GM12878 (cell line): ENCODE results near the gene WDHD1. TPM values are rescaled to one million over a fixed set of nuclear protein-coding genes. Genes with fewer than 3 reads are reported as not detected.

Experiments used
- ATAC-seq: fragments of 200-7000 bp; cut with Tn5 transposase; 3 replicates; pipeline ENCODE4 v1.9.1; 2020; ENCODE audit warnings: mild to moderate bottlenecking, moderate library complexity
- BruUV-seq: library from RNA; stranded (reverse); fragments of 400-500 nt; replicated peaks from 2 replicates; lab custom pipeline; 2021; lab: Mats Ljungman, UMichigan
- CTCF ChIA-PET: fragments of 300-600 bp; sonication (Branson Sonifier 250); formaldehyde crosslinking; extraction: SDS; loops from one replicate; lab custom pipeline; 2021; ENCODE audit warnings: inconsistent platforms; lab: Yijun Ruan, JAX
- POLR2A ChIA-PET: fragments of 350-600 bp; formaldehyde crosslinking; extraction: SDS; loops from one replicate; lab custom pipeline; 2021; ENCODE audit warnings: inconsistent platforms; lab: Charles Lee
- RAD21 ChIA-PET: fragments of 300-600 bp; sonication (Branson Sonifier 250); formaldehyde crosslinking; loops from one replicate; lab custom pipeline; 2023; ENCODE audit warnings: antibody characterized with exemption; ENCODE audit not compliant: unreplicated experiment; lab: Charles Lee
- SMC1A ChIA-PET: fragments of 300-600 bp; sonication (Branson Sonifier 250); formaldehyde crosslinking; loops from one replicate; lab custom pipeline; 2023; ENCODE audit not compliant: unreplicated experiment, uncharacterized antibody; lab: Charles Lee
- DNase-seq: peaks from one replicate; pipeline ENCODE4 v3.0.0-alpha.2; 2011; ENCODE audit warnings: low read depth, low spot score
- FAIRE-seq: peaks from 3 replicates; lab custom pipeline; 2011; peaks lifted over from hg19 to GRCh38; lab: Jason Lieb, UNC
- H2AFZ ChIP-seq: 2 replicates; pipeline ENCODE4 v1.6.0; 2011; ENCODE audit warnings: low read depth, low read length, control low read depth; ENCODE audit not compliant: control insufficient read depth
- H3K27ac ChIP-seq: 2 replicates; pipeline ENCODE4 v1.5.1; 2011; ENCODE audit warnings: control low read depth; ENCODE audit not compliant: control insufficient read depth, insufficient read depth
- H3K27me3 ChIP-seq, 2 experiments: replicated peaks in 1 of 2; 2 replicates each; pipeline versions ENCODE4 v1.6.0 to v1.6.1; 2011; ENCODE audit warnings: low read length in 1 of 2; ENCODE audit not compliant: control insufficient read depth in 2 of 2, insufficient read depth in 2 of 2
- H3K36me3 ChIP-seq, 2 experiments: 2 replicates each; pipeline ENCODE4 v1.5.1; 2011; ENCODE audit warnings: low read length in 1 of 2; ENCODE audit not compliant: control insufficient read depth in 2 of 2, insufficient read depth in 2 of 2
- H3K4me1 ChIP-seq: 2 replicates; pipeline ENCODE4 v1.6.1; 2011; ENCODE audit warnings: mild to moderate bottlenecking, low read length, moderate library complexity, mixed read lengths; ENCODE audit not compliant: control insufficient read depth, insufficient read depth
- H3K4me2 ChIP-seq: 2 replicates; pipeline ENCODE4 v1.6.0; 2011; ENCODE audit warnings: control low read depth; ENCODE audit not compliant: control insufficient read depth, insufficient read depth
- H3K4me3 ChIP-seq: fragments of 200-600 bp; sonication (generic); 2 replicates; pipeline ENCODE4 v1.5.1; 2016
- H3K79me2 ChIP-seq: 2 replicates; pipeline ENCODE4 v1.6.0; 2011; ENCODE audit warnings: low read length; ENCODE audit not compliant: control insufficient read depth, insufficient read depth
- H3K9ac ChIP-seq: 2 replicates; pipeline ENCODE4 v1.8.0; 2011; ENCODE audit warnings: low read length, control low read depth, mixed read lengths; ENCODE audit not compliant: control insufficient read depth, insufficient read depth
- H3K9me3 ChIP-seq: replicated peaks from 3 replicates; pipeline ENCODE4 v1.5.1; 2011; ENCODE audit warnings: mild to moderate bottlenecking, low read length; ENCODE audit not compliant: control insufficient read depth, insufficient read depth
- H4K20me1 ChIP-seq: 2 replicates; pipeline ENCODE4 v1.6.0; 2011; ENCODE audit not compliant: control insufficient read depth, insufficient read depth
- MTA2 ChIP-seq: fragments of 450-650 bp; IDR thresholded peaks from 2 replicates; pipeline ENCODE4 v1.6.1; 2016; ENCODE audit warnings: low read depth, mild to moderate bottlenecking, moderate library complexity
- NFIC ChIP-seq: IDR thresholded peaks from 2 replicates; pipeline ENCODE4 v1.6.1; 2012; ENCODE audit warnings: low read depth, mild to moderate bottlenecking, inconsistent platforms, low read length, moderate library complexity
- NFXL1 ChIP-seq: fragments of 450-650 bp; IDR thresholded peaks from 2 replicates; pipeline ENCODE4 v1.6.1; 2017; ENCODE audit warnings: antibody characterized with exemption, mild to moderate bottlenecking, borderline replicate concordance
- SKIL ChIP-seq: fragments of 450-650 bp; IDR thresholded peaks from 2 replicates; pipeline ENCODE4 v1.6.1; 2017; ENCODE audit warnings: mild to moderate bottlenecking, low read depth, inconsistent platforms; ENCODE audit not compliant: poor library complexity, severe bottlenecking
- TAF1 ChIP-seq: IDR thresholded peaks from 2 replicates; pipeline ENCODE4 v1.6.1; 2011; ENCODE audit warnings: mild to moderate bottlenecking, low read depth, low read length, borderline replicate concordance
- WGBS: methylation state at CpG from one replicate; pipeline ENCODE4 v1.1.6; 2016; ENCODE audit warnings: low lambda C conversion rate; ENCODE audit not compliant: insufficient replicate concordance, insufficient coverage; ENCODE audit errors: missing lambda C conversion rate; 5-methylcytosine and 5-hydroxymethylcytosine counted together
- in situ Hi-C: fragments of 300-500 bp; cut with MboI; formaldehyde crosslinking; loops from 9 replicates; pipeline ENCODE4 v1.14.3; 2018; ENCODE audit warnings: mixed read lengths
- intact Hi-C: fragments of 100-400 bp; cut with micrococcal nuclease; formaldehyde crosslinking; loops from one replicate; pipeline ENCODE4 v1.14.2; 2022; ENCODE audit not compliant: unreplicated experiment
- polyA plus RNA-seq, 11 experiments: library from polyadenylated mRNA; depleted of rRNA in 4 of 11; unstranded in 6 of 11; stranded (reverse) in 5 of 11; fragments of >200 nt; fragmentation: Nextera tagmentation in 4 of 11; fragmentation: Illumina TruSeq in 1 of 11; extraction: Ambion mirVana in 4 of 11; extraction: Trizol in 1 of 11; gene quantifications; 1 replicate in 1 of 11; 2 replicates in 10 of 11; pipeline versions ENCODE4 v1.2.1 to v1.2.3, GENCODE V29; 2011 to 2016; ENCODE audit warnings: inconsistent platforms in 2 of 11, missing spikeins in 2 of 11, low read depth in 1 of 11
- total RNA-seq, 4 experiments: library from RNA; depleted of rRNA in 3 of 4; stranded (reverse); fragments of >200 nt in 3 of 4; fragmentation: Illumina TruSeq in 1 of 4; extraction: Trizol in 1 of 4; gene quantifications; 2 replicates each; pipeline versions ENCODE4 v1.2.1 to v1.2.3, GENCODE V29; 2013 to 2021

Gene WDHD1
- total and polyA plus RNA-seq, 10 of the 15 experiments (the other 5 are each of a cell fraction or from before 2014, with no cell fraction given): 11.3 to 50.5 (median 32.6) TPM

GRCh38 chr14:55051165-55051422, 24.2 kb upstream of the WDHD1 start:
- Histone ChIP-seq H3K79me2 (peaks cover 46% of the 10 kb centered on the region), H3K27me3 (no peaks in the 10 kb centered on the region), H3K9ac (peak overlapping the region; percentile 99), H2AFZ (peak overlapping the region; percentile 90), H3K4me2 (peak overlapping the region; percentile 80), H3K9me3 (no peaks in the 10 kb centered on the region; the same call in 2 of the 3 replicates), H3K4me3 (peak overlapping the region; percentile 69), H3K4me1 (no peaks in the 10 kb centered on the region; the same call in 1 of the 2 replicates), H3K27ac (peak overlapping the region; percentile 99), H4K20me1 (no peaks in the 10 kb centered on the region), H3K36me3 (peaks cover 0 to 5% of the 10 kb centered on the region in 2 experiments; a peak in 2 of 4 replicates)
- ChIA-PET RAD21 (interaction anchor here (0.7 to 3.6 kb wide), 24 partner anchors 8 to 303 kb away, joined by 3 to 49 read pairs (median 7); partner anchors contain the start of genes DLGAP5, SOCS4 and WDHD1), POLR2A (interaction anchor here (0.8 to 3.1 kb wide), 15 partner anchors 8 to 141 kb away, joined by 3 to 48 read pairs (median 4); partner anchors contain the start of genes DLGAP5, SOCS4 and WDHD1), SMC1A (interaction anchor here (0.8 to 5.8 kb wide), 18 partner anchors 14 to 109 kb away, joined by 3 to 98 read pairs (median 8); partner anchors contain the start of gene WDHD1), CTCF (interaction anchor here (0.6 to 3.4 kb wide), 38 partner anchors 8 to 303 kb away, joined by 3 to 44 read pairs (median 6); partner anchors contain the start of genes FBXO34, SOCS4 and WDHD1)
- peak; percentile 53 for ATAC-seq
- in situ Hi-C loops: no loop called here
- FAIRE-seq: no peak
- intact Hi-C loops: loop anchor here (2.0 kb wide), 1 partner anchor 52 kb away; no protein-coding TSS in a partner anchor
- BruUV-seq: TSS peak; percentile 97
- 3% methylated on average over 10 of the region's 10 CpGs for WGBS
- TF ChIP-seq NFXL1: no peak
- TF ChIP-seq NFIC: 0 out of 2 replicates have a peak, but pooled peaks have one; percentile 33
- 0 out of 2 replicates have a peak, but pooled peaks have one; percentile 25 for TF ChIP-seq MTA2
- peak; percentile 52 for TF ChIP-seq SKIL
- no peak for TF ChIP-seq TAF1
- DNase-seq: no peak
